HG03175 (cell line): ENCODE measurements around the gene CDON.
A peak's percentile ranks its signal among the peaks of the same experiment; 100 is the strongest.
"Not testable (repeated sequence)": the region's sequence is repeated elsewhere in the genome, so short reads cannot be mapped to it uniquely, and the experiment has no call there.

Source experiments
- ATAC-seq: cut with Tn5 transposase; IDR thresholded peaks from one replicate; pipeline ENCODE4 v1.9.1; 2021; ENCODE audit warnings: mild to moderate bottlenecking, moderate library complexity; ENCODE audit not compliant: unreplicated experiment

The CDON gene

DNA sequence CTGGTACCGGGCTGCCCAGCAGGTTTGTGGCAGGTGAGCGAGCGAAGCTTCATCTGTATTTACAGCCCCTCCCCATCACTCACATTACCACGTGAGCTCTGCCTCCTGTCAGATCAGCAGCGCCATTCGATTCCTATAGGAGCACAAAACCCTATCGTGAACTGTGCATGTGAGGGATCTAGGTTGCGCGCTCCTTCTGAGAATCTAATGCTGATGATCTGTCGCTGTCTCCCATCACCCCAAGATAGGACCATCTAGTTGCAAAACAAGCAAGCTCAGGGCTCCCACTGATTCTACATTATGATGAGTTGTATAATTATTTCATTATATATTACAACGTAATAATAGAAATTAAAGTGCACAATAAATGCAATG is 132.6 kb downstream of the CDON start:
- no peak for ATAC-seq

GRCh38 chr11:125929445-125930075 is 133.1 kb downstream of the CDON start:
- ATAC-seq = no peak

DNA sequence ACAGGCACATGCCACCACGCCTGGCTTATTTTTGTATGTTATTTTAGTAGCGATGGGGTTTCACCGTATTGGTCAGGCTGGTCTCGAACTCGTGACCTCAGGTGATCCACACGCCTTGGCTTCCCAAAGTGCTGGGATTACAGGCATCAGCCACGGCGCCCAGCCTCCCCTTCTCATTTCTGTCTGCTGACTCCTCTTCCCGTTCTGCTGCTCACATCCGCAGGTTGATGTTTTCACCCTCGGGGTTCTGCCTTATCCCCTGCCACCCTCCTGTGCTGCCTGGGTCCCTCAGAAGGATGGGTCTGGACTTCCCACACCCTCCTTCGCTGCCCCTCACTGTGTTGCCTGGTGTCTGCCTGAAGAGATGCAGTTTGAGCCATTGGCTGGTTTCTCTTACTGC is 136.0 kb downstream of the CDON start:
- no peak for ATAC-seq

DNA sequence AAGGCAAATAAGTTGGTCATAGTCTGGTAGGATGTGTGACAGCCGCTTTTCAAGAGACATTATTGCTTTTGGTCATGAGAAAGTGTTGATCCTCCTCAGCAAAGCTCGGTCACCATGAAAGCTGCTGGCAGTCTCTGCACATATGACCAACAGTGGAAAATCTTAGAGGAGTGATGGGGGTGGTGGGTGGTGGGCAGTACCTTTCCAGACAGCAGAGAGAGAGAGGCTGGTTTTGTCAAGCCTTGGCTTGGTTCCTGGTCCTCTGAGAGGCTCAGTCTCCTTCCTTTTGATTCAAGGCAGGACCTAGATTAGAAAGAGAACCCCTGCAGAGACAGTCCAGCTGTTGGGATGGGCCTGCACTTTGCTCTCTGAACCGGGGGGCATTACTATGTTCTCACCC is 136.9 kb downstream of the CDON start:
- ATAC-seq = no peak

- no peak for ATAC-seq
Observed at GRCh38 chr11:125925247-125925740, 137.4 kb downstream of the CDON start.

GRCh38 chr11:125924384-125925007 is 138.2 kb downstream of the CDON start:
- no peak for ATAC-seq

DNA sequence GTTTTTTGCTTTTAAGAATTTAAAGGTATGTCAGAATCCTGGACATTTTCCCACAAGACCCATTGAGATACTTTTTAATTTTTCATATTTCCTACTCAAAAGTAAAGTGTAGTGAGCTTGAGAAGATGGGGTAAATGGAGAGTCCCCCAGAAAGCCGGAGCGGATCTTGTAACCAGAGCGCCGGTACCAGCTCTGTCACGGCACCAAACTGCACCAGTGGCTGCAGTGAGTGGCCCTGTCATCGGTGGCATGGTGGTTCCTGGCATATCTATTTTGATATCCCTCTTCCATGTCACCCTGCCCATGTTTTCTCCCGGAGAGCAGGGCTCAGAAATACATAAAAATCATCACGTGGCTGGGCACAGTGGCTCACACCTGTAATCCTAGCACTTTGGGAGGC is 139.0 kb downstream of the CDON start:
- no peak for ATAC-seq

DNA sequence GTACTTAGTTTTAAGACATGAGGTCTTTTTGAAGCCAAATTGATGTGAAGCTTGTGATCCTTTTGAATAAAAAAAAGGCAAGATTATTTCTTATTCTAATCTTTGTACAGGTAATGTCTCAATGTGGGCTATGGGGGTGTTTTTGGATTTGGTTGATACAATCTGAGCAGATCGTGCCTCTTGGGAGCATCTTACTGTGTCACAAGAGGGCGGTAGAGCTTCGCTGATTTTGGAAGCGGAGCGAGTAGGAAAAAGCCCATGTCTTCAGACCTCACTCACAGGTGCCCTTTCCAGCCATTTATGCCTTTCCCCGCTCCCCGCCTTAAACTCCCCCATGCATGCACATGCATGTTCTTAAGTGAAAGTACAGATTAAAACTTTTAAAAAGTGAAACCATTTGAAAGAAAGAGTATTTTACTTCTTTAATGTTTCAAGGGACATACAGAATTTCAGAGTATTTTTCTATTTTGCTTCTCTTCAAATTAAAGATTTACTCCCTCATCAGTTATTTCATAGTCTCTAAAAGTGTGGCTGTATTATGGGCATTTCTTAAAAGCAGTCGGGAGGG is 139.6 kb downstream of the CDON start:
- peak; percentile 87 for ATAC-seq

DNA sequence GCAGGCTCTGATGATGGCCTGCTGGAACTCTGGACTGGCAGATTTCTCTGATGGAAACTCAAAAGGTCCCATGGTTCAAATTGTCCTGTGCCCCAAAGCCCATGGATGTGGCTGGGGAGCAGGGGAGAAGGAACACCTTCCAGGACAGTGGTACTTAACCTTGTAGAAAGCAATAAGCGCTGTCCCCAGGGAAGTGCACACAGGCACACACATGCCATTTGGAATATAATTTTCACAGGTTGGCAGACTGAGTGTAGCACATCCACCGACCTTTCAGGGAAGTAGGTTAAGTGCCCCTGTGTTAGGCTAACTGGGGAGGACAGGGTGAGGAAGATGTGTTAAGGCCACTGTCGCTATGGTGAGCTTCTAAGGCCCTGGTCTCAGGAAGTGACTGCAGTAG is 140.5 kb downstream of the CDON start:
- no peak for ATAC-seq

DNA sequence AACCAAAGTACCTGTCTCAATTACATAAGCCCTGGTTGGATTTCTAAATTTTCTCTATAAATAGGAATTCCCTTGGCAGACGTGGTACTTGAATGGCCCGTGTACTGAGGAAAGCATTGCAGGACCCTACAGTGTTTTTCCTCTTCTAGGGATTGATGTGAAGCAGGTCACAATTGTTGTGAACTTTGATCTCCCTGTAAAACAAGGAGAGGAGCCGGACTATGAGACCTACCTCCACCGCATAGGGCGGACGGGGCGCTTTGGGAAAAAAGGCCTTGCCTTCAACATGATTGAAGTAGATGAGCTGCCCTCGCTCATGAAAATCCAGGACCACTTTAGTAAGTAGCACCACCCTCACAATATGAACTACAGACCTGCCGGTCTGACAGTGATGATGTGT is 141.6 kb downstream of the CDON start:
- no peak for ATAC-seq

DNA sequence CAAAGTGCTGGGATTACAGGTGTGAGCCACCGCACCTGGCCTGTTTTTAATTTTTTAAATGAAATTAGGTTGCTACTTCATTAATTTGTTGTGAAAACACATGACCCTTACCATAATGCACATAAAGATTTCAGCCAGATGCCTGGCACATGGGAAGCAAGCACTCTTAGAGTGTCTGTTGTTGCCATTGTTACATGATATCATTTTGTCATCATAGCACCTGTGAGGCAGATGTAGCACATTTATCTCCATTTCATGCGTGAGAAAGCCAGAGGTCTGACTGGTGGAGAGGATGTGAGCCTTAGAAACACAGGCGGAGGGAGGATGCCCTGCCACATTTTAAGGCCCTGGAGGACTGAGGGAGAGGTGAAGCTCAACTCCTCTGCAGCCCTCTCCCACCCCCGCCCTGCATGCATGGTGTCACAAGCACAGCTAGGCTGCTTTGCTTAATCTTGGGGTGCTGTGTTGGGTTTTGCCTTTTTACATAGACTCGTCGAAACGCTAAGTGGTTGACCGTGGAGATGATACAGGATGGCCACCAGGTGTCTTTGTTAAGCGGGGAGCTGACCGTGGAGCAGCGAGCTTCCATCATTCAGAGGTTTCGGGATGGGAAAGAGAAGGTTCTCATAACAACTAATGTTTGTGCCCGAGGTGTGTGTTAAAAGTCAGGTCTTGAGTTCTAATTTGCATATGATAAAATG is 144.4 kb downstream of the CDON start:
- no peak for ATAC-seq

DNA sequence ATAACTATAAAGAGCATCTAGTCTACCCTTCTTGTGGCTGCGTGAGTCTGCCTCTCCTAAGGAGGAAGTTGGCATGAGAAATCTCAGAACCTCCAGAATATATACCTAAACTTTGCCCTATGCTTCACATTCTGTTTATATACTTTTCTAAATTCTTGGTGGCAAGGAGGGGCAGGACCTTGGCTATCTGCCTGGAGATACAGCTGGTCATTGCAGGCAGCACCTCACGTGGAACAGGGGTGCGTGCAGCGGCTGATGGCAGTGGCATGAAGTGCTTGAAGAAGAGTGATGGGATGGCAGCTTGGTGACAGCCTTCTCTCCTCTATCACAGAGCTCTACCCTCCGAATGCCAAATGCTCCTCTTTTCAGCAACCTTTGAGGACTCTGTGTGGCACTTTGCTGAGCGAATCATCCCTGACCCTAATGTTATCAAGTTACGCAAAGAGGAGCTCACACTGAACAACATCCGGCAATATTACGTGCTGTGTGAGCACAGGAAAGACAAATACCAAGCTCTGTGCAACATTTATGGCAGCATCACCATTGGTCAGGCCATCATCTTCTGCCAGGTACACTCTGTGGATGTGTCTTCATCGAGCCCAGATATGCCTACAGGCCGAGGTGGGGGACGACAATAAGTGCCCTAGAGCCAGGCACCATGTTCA is 145.9 kb downstream of the CDON start:
- no peak for ATAC-seq

DNA sequence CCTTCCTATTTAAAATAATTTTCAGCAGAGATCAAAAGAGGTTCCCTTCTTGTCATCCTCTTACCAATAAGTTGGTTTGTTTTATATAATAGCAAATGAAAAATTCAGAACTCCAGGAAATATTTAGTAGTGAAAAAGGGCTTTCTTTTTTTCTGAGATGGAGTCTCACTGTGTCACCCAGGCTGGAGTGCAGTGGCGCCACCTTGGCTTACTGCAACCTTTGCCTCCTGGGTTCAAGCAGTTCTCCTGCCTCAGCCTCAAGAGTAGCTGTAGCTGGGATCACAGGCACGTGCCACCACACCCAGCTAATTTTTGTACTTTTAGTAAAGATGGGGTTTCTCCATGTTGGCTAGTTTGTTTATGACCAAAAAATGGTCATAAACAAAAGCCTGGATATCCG is 148.1 kb downstream of the CDON start:
- ATAC-seq = not testable (repeated sequence)

DNA sequence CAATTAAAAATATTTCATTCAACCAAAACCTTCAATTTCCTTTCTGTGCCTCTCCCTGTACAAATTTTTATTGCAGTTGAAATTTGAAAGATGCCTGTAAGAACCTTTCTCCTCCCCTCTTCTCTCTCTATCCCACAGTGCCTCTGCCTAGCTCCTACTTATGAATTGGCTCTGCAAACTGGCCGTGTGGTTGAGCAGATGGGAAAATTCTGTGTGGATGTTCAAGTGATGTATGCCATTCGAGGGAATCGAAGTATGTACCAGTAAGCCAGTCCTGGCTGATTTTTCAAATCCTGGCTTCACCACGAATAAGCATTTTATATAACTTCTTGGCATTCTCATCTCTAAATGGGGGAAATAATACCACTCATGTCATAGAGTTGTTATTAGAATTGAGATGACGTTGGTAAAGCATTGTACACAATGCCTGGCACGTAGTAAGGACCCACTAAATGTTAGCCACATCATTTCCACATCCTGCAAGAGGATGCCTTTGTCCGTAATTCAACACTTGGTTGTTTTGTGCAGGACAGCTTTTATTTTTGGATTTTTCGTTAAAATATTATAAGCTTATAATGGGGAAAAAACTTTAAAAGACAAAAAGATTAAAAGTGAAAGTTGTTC is 152.3 kb downstream of the CDON start:
- ATAC-seq = no peak
